G401.6 (cell line): ENCODE data around the gene ARHGEF38.
"Not testable (repeated sequence)": the region's sequence is repeated elsewhere in the genome, so short reads cannot be mapped to it uniquely, and the experiment has no call there.

ENCODE experiments used
- FAIRE-seq: peaks from 2 replicates; lab custom pipeline; 2012; peaks lifted over from hg19 to GRCh38; lab: Jason Lieb, UNC

The ARHGEF38 gene

DNA sequence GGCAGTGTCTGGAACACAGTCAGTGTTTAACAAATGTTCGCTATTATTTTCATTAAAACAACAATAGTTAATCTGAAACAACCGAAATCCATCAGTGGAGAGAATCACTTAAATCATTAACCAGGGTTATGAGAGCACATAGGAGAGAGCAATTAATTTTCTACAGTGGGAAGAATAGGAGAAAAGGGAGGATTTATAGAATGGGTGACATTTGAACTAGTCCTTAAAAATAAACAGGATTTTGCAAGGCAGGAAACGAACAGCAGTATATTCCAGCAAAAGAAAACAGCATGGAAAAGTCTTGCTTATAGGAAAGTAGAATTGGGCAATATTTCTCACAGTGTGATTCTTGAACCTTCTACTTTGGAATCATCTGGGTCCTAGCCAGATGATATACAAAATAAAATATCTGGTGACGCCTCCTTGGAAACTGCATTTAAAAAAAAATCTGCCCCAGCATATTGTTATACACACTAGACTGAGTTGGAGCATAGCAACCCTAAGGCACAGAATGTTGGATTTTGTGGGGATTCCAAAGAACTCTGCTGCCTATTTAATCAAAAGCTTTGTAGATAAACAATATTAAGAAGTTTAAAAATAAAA is 100.0 kb downstream of the ARHGEF38 start:
- FAIRE-seq = no peak

DNA sequence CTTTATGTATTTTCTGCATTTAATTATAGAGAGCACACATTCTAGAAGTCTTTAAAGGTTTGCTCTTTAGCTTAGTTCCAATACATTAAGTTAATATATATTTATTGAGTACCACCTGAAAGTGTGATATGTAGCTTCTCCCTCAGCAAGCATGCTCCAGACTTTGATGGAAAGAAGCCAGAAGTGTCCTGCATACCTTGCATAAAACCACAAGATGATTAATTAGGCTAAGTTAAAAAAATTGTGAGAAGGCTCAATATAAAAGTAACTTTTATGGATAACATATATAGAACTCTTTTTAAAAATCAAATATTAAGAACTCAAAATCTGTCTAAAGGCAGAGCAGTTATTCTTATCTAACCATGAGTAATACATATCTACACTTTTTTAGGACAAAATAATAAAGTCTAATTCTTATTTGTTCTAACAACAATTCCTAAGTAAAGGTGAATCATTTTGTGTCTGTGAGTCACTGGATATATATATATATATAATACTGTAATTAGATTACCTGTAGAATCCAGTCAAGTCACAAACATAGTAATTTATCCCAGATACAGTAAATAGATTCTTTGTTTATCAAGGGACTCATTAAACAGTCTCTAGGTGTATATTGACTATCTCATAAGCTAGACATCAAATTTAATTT is 104.8 kb downstream of the ARHGEF38 start:
- no peak for FAIRE-seq

- no peak for FAIRE-seq
Observed at GRCh38 chr4:105659190-105659589, 106.8 kb downstream of the ARHGEF38 start.

GRCh38 chr4:105661028-105661427 is 108.6 kb downstream of the ARHGEF38 start:
- no peak for FAIRE-seq

GRCh38 chr4:105662935-105663675 is 110.7 kb downstream of the ARHGEF38 start:
- FAIRE-seq = peak; percentile 30

DNA sequence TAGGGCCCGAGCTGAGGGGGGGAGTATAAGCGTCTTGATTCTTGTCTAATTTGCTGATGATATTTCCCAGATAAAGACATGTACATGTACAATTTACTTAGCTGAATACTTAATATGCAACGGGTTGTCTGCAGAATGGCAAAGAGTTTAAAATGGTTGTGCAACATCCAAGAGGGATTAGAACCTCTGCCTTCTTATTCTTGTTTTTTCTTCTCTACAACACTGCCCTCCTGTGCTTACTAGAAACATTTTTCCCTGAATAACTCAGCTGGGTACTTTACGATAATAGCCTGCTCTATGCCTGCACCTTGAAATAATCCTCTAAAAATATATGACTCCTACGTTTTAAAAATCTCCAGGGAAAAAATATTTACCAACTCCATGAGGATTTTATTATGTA is 114.3 kb downstream of the ARHGEF38 start:
- peak; percentile 13 for FAIRE-seq

DNA sequence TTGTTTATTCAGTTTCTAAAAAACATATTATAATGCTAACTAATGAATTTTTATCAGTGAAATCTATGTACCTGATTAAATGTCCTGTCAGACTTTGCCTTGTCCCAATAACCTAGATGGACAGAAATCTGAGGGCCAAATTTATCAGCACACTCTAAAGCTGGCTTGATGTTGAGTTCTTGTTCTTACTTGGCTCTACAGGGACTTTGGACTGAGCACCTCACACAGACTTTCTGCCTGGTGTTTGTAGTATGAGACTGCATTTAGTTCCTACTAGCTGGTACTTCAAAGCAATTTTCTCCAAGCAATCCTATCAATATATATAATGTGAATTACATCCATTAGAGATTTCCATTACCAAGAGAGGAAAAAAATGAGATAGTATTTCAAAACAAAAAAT is 118.3 kb downstream of the ARHGEF38 start:
- no peak for FAIRE-seq

DNA sequence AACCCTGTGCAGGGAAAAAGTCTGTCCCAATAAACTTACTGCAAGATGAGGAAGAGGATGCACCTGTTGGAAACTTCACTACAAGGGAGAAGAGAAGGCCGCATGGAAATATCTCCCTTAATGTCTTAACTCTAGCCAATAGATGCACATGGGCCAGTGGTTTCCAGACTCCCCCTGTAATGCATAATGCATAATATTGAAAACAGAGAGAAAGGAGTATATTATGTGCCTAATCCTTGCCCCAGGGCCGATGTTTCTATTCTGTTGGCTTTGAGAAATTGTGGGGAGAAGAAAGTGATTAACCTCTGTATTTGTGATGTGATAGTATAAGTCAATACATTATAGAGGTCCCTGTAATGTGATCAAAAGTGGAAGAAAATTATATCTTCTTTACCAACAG is 118.9 kb downstream of the ARHGEF38 start:
- FAIRE-seq = no peak

DNA sequence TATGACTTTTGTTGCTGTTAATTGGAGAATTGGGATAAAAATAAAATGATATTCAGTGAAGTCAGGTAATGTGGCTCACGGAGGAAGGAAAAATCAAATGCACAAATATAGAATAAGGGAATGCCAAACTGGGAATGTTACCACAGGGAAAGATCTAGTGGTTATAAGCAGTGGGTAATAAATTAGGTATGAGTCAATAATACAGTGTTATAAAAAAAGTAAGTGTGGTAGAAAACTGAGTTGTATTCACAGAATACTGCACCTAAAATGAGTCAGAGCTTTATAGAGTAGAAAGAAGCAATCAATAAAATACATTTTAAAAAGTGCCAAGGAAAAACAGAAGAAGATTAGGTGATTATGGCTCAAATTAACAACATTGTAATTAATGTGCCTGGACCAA is 121.6 kb downstream of the ARHGEF38 start:
- FAIRE-seq = no peak

- FAIRE-seq = no peak
Observed at GRCh38 chr4:105677709-105678108, 125.3 kb downstream of the ARHGEF38 start.

- no peak for FAIRE-seq
Observed at GRCh38 chr4:105679186-105679585, 126.8 kb downstream of the ARHGEF38 start.

GRCh38 chr4:105683038-105683437 is 130.6 kb downstream of the ARHGEF38 start:
- no peak for FAIRE-seq

GRCh38 chr4:105686571-105686970 is 134.2 kb downstream of the ARHGEF38 start:
- peak; percentile 28 for FAIRE-seq

- FAIRE-seq = not testable (repeated sequence)
Observed at GRCh38 chr4:105694812-105695211, 142.4 kb downstream of the ARHGEF38 start.

GRCh38 chr4:105695832-105696231 is 143.4 kb downstream of the ARHGEF38 start:
- FAIRE-seq = not testable (repeated sequence)

DNA sequence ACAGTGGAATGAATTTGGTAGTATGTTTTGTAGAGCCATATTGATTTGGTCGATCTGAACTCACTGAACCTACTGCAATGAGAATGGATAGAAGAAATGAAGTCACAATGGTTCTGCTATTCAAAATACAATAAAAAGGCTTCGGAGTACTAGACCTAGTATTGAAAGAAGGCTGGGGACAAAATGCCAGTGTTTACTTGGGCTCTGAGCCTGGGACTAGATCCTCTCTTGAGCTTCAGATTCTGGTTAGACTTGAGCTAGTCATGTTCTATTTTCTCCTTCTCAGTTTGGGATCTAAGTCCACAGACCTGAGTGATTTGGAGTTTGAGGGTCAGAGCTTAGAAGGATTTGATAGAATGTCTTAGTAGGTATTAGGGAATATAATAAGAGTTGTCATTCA is 146.2 kb downstream of the ARHGEF38 start:
- no peak for FAIRE-seq

GRCh38 chr4:105707782-105708180 is 155.4 kb downstream of the ARHGEF38 start:
- no peak for FAIRE-seq

GRCh38 chr4:105708181-105709080 is 156.0 kb downstream of the ARHGEF38 start, which contains the start of the genes GSTCD and INTS12:
GSTCD (plus strand) TSS chr4:105708784; CDS start chr4:105717614, 8,830 bp downstream.
INTS12 (minus strand) TSS chr4:105708689; CDS start chr4:105700005, 8,684 bp downstream.
- peak; percentile 63 for FAIRE-seq

DNA sequence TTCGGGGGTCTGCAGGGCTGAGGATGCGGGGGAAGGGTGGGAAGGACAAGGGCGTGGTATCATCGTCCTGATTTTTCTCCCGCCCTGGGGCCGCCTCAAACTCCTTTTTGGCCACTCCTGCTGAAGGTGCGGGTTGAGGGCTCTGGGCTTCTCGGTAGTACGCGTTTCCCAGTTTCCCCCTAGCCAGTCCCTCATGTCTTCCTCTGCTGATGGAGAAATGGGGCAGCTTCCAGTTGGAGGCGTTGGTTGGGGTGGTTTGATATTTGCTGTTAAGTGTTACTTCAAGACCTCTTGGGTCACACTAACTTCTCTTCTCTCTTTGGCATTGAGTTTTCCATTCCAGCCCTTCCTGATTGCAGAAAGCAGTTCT is 156.6 kb downstream of the ARHGEF38 start:
- no peak for FAIRE-seq

GRCh38 chr4:105710012-105710600 is 157.7 kb downstream of the ARHGEF38 start:
- FAIRE-seq = no peak

DNA sequence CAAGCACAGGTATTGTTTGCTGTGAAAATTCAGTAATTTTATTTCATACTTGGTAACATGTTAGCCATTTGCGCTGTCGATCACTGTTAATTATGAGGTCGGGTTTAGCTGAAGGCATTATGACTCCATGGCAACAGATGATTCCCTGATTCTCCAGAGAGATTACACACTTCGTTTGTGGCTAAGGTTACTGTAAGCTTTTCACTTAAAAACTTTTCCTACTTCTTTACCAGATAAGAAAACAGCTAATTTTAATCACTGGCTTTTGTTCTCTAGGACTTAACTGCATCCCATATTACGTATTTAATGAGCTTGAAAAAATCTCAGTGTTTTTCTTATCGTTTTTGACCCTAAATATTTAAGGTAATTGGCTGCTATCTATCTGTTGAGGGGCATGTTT is 158.3 kb downstream of the ARHGEF38 start:
- FAIRE-seq = no peak

DNA sequence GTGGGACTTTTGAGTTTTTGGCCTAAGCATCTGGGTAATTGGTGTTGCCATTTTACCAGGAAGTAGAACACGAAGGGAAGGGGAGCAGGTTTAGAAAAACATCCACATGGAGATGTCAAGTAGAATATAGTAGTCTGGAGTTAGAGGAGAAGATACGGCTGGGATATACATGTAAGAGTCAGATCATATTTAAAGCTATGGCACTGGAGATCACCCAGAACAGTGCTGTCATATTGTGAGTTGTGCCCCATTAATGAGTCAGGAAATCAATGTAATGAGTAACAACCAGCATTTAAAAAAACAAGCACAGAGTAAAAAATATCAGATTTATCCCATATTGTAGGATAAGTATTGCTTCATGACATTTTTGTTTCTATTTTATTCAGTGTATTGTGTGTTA is 160.3 kb downstream of the ARHGEF38 start:
- no peak for FAIRE-seq
